ENCODE measurements around the gene KAZN.
"Not testable (repeated sequence)": the region's sequence is repeated elsewhere in the genome, so short reads cannot be mapped to it uniquely, and the experiment has no call there.

KAZN gene

GRCh38 chr1:14571810-14572767 lies 26.4 kb upstream of the KAZN start:
- no peak for DNase-seq
- Mint-ChIP-seq H3K27ac (no peak overlapping the region), H3K4me1 (ENCODE audit: low read depth in 2 of 2) (no peaks in the 10 kb centered on the region), H3K36me3 (ENCODE audit: insufficient read depth) (no peaks in the 10 kb centered on the region), H3K9me3 (peaks cover 3 to 11% of the 10 kb centered on the region in 2 donors), H3K4me3 (no peak overlapping the region), H3K27me3 (peaks cover 20 to 22% of the 10 kb centered on the region in 2 donors)
- ATAC-seq (replicated peaks), result no peak

GRCh38 chr1:14572861-14573260 lies 25.6 kb upstream of the KAZN start:
- Mint-ChIP-seq H3K27me3 (peaks cover 20 to 22% of the 10 kb centered on the region in 2 donors), H3K36me3 (ENCODE audit: insufficient read depth) (no peaks in the 10 kb centered on the region), H3K9me3 (peaks cover 3 to 11% of the 10 kb centered on the region in 2 donors), H3K27ac (no peak overlapping the region), H3K4me1 (ENCODE audit: low read depth in 2 of 2) (no peaks in the 10 kb centered on the region), H3K4me3 (no peak overlapping the region)
- no peak for ATAC-seq (replicated peaks)
- no peak for DNase-seq

DNA sequence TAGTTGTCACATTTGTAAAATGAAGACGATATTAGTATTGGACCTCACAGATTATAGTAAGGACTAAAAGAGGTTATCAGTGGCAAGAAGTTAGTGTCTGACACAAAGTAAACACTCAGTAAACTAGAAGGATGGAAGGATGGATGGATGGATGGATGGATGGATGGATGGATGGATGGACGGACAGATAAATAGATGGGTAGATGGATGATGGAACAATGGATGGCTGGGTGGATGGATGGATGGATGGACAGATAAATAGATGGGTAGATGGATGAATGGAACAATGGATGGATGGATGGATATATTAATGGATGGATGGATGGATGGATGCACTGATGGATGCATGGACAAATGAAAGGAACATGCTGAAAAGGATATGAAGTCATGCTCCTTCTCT lies 22.3 kb upstream of the KAZN start:
- DNase-seq, result no peak
- H3K27ac Mint-ChIP-seq, result no peak overlapping the region
- no peak for ATAC-seq (replicated peaks)
- H3K9me3 Mint-ChIP-seq, result peaks cover 0 to 11% of the 10 kb centered on the region in 2 donors
- H3K4me1 Mint-ChIP-seq (ENCODE audit: low read depth in 2 of 2), result no peaks in the 10 kb centered on the region
- H3K36me3 Mint-ChIP-seq (ENCODE audit: insufficient read depth), result no peaks in the 10 kb centered on the region
- H3K4me3 Mint-ChIP-seq, result no peak overlapping the region
- peaks cover 10 to 16% of the 10 kb centered on the region in 2 donors for H3K27me3 Mint-ChIP-seq

DNA sequence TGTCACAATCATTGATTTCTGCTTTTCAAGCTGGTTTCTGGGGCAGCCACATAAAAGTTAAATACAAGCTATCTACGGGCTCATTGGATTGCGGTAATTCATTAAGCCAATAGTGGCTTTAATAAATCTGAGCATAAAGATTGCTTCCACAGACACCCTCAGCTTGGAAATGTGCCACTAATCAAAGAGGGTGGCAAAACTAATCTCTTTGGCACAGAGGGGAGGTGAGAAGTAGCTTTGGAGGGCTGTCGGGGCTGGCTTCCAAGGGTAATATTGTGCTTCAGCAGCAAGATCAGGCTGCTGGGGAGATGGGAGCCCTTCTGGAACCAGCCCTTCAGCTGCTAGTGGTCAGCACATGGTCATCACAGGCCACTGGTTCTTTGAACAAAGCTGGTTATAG lies 21.2 kb upstream of the KAZN start:
- Mint-ChIP-seq H3K9me3 (peaks cover 7 to 11% of the 10 kb centered on the region in 2 donors), H3K4me1 (ENCODE audit: low read depth in 2 of 2) (no peaks in the 10 kb centered on the region), H3K36me3 (ENCODE audit: insufficient read depth) (no peaks in the 10 kb centered on the region), H3K4me3 (no peak overlapping the region), H3K27ac (no peak overlapping the region), H3K27me3 (peaks cover 10 to 25% of the 10 kb centered on the region in 2 donors)
- DNase-seq (no peak), ATAC-seq (replicated peaks) (no peak)

DNA sequence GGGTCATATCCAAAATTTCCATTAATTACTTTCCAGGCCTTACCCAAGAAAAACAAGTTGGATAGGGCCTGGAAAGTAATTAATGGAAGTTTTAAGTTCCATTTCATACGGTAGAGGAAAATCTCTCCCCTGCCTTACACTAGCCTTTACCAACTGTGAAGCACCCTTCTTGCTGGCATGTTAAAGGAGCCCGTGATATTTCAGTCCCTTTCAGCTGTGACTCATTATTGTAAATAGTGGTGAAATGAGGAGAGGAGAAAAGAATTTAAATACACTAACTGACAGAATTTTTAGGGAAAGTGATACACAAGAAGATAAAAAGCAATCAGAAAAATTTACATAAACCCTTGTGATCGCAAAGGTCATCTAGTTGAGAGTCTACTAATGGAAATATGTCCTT lies 20.3 kb upstream of the KAZN start:
- ATAC-seq (replicated peaks), result no peak

GRCh38 chr1:14580295-14580694 lies 18.2 kb upstream of the KAZN start:
- H3K27ac Mint-ChIP-seq; H3K4me1 Mint-ChIP-seq (ENCODE audit: low read depth in 2 of 2); H3K36me3 Mint-ChIP-seq (ENCODE audit: insufficient read depth); ATAC-seq (replicated peaks); H3K4me3 Mint-ChIP-seq; DNase-seq; H3K9me3 Mint-ChIP-seq: not testable (repeated sequence)
- peaks cover 9 to 26% of the 10 kb centered on the region in 2 donors for H3K27me3 Mint-ChIP-seq

More for the DNA sequence above, 20.3 kb upstream of the KAZN start:
- Mint-ChIP-seq H3K4me3 (no peak overlapping the region), H3K9me3 (peaks cover 7 to 11% of the 10 kb centered on the region in 2 donors), H3K27me3 (peaks cover 10 to 25% of the 10 kb centered on the region in 2 donors), H3K4me1 (ENCODE audit: low read depth in 2 of 2) (no peaks in the 10 kb centered on the region), H3K27ac (no peak overlapping the region), H3K36me3 (ENCODE audit: insufficient read depth) (no peaks in the 10 kb centered on the region)
- no peak for DNase-seq

- peaks cover 0 to 7% of the 10 kb centered on the region in 2 donors for H3K9me3 Mint-ChIP-seq
- ATAC-seq (replicated peaks), result no peak
- no peak overlapping the region for H3K27ac Mint-ChIP-seq
- DNase-seq, result no peak
- H3K27me3 Mint-ChIP-seq, result peaks cover 9 to 33% of the 10 kb centered on the region in 2 donors
- H3K4me1 Mint-ChIP-seq (ENCODE audit: low read depth in 2 of 2), result no peaks in the 10 kb centered on the region
- no peaks in the 10 kb centered on the region for H3K36me3 Mint-ChIP-seq (ENCODE audit: insufficient read depth)
- no peak overlapping the region for H3K4me3 Mint-ChIP-seq
Observed at GRCh38 chr1:14580986-14581385, 17.5 kb upstream of the KAZN start.

DNA sequence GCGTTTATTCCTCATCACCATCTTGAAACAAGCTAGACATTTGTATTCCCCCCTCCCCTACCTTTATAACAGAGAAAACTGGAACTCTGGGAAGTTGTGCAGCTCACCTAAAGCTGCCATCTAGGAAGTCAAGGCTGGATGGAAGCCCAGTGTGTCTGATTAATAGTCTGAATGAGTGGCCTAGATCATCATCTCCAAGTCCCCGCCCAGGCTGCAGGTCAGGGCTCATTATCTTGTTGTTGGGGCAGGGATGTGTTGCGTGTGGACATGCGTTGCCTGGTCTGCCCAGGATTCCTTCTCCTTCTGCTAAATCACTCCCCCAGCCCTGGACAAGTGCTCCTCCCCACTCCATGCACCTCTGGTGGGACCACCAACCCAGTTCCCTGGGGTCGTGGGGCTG lies 14.7 kb upstream of the KAZN start:
- peaks cover 0 to 7% of the 10 kb centered on the region in 2 donors for H3K9me3 Mint-ChIP-seq
- ATAC-seq (replicated peaks) (no peak), DNase-seq (no peak)
- H3K36me3 Mint-ChIP-seq (ENCODE audit: insufficient read depth), result no peaks in the 10 kb centered on the region
- no peak overlapping the region for H3K4me3 Mint-ChIP-seq
- peaks cover 14 to 38% of the 10 kb centered on the region in 2 donors for H3K27me3 Mint-ChIP-seq
- H3K27ac Mint-ChIP-seq, result no peak overlapping the region
- H3K4me1 Mint-ChIP-seq (ENCODE audit: low read depth in 2 of 2), result no peaks in the 10 kb centered on the region

DNA sequence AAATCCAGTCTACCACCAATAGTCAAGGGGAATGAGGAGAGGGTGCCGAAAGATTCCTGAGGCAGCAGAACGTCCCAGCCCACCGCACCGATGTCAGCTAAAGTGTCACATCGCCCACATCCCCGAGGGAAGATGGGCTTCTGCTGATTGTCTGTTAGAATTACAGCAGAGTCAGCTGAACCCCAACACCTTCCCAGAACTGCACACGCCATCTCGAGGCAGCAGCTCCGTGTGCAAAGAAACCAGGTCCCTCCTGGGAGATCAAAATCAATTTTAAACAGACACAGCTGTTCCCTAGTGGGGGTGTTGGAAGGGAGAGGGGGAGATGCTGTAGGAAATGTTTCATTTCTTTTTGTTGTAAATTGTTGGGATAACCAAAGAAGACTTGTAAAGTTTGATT lies 12.8 kb upstream of the KAZN start:
- H3K4me1 Mint-ChIP-seq (ENCODE audit: low read depth in 2 of 2), result no peaks in the 10 kb centered on the region
- H3K27ac Mint-ChIP-seq, result no peak overlapping the region
- H3K27me3 Mint-ChIP-seq, result peaks cover 14 to 47% of the 10 kb centered on the region in 2 donors
- H3K4me3 Mint-ChIP-seq, result no peak overlapping the region
- H3K9me3 Mint-ChIP-seq, result peaks cover 0 to 7% of the 10 kb centered on the region in 2 donors
- H3K36me3 Mint-ChIP-seq (ENCODE audit: insufficient read depth), result no peaks in the 10 kb centered on the region
- DNase-seq, result no peak
- ATAC-seq (replicated peaks), result no peak

DNA sequence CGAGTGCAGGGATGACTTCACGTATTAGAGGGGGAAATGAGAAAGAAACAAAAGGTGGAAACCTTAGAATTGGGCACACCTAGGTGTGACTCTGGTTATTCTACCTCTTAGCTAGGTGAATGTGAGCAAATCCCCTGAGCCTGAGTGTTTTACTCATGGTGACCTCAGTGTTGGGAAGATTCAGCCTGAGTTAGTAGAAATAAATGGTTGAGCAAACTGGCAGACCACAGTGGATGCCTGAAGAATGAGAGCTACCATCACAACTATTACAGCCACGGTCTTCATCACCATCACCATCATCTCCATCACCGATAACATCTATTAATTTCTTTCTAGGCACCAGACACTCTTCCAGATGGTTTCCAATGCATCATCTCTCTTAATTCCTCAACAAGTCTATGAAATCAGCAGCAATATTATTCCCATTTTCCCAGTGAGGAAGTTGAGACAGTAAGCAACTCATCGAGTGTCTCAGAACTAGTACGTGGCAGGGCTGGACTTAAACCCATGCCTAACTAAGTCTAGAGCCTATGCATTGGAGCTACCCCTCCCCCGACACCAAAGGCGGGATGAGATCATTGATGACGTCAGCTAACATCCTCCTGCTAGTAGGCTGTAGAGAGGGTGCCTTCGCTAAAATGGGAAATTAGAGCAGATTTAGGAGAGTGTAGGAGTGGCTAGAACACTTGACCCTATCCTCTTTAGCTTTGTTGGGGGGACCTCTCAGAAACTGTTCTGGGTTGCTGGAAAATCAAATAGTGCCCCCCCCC lies 7.9 kb upstream of the KAZN start:
- Mint-ChIP-seq H3K27me3 (peaks cover 25 to 43% of the 10 kb centered on the region in 2 donors), H3K9me3 (no peaks in the 10 kb centered on the region), H3K4me3 (no peak overlapping the region), H3K4me1 (ENCODE audit: low read depth in 2 of 2) (no peaks in the 10 kb centered on the region), H3K27ac (no peak overlapping the region), H3K36me3 (ENCODE audit: insufficient read depth) (no peaks in the 10 kb centered on the region)
- ATAC-seq (replicated peaks) (no peak), DNase-seq (no peak)

GRCh38 chr1:14591600-14591999 lies 6.9 kb upstream of the KAZN start:
- no peaks in the 10 kb centered on the region for H3K36me3 Mint-ChIP-seq (ENCODE audit: insufficient read depth)
- H3K4me3 Mint-ChIP-seq, result no peak overlapping the region
- ATAC-seq (replicated peaks) (no peak), DNase-seq (no peak)
- H3K4me1 Mint-ChIP-seq (ENCODE audit: low read depth in 2 of 2), result no peaks in the 10 kb centered on the region
- peaks cover 33 to 43% of the 10 kb centered on the region in 2 donors for H3K27me3 Mint-ChIP-seq
- H3K9me3 Mint-ChIP-seq, result no peaks in the 10 kb centered on the region
- H3K27ac Mint-ChIP-seq, result no peak overlapping the region

GRCh38 chr1:14592004-14592631 lies 6.4 kb upstream of the KAZN start:
- Mint-ChIP-seq H3K27me3 (peaks cover 39 to 48% of the 10 kb centered on the region in 2 donors), H3K27ac (no peak overlapping the region), H3K4me3 (no peak overlapping the region), H3K9me3 (no peaks in the 10 kb centered on the region), H3K36me3 (ENCODE audit: insufficient read depth) (no peaks in the 10 kb centered on the region), H3K4me1 (ENCODE audit: low read depth in 2 of 2) (no peaks in the 10 kb centered on the region)
- DNase-seq, result no peak
- ATAC-seq (replicated peaks), result no peak

DNA sequence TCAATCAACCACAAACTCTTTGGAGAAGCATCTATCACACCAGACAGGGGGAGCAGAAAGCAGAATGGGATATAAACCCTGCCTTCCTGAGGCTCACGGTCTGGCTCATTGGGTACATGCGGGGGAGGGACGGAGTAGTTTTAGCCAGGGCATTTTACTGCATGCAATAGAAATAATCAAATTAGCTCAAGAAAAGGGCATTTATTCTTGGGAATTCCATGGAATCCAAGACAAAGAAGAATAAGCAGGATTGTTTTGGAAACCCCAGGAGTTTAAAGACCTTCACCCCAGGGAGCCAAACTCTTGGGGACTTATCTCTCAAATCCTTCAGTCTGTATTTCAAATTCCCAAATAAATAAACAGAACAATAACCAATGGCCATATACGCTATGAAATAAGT lies 5.2 kb upstream of the KAZN start:
- Mint-ChIP-seq H3K36me3 (ENCODE audit: insufficient read depth) (no peaks in the 10 kb centered on the region), H3K4me1 (ENCODE audit: low read depth in 2 of 2) (no peaks in the 10 kb centered on the region), H3K27ac (no peak overlapping the region), H3K4me3 (no peak overlapping the region), H3K27me3 (peaks cover 45 to 56% of the 10 kb centered on the region in 2 donors), H3K9me3 (no peaks in the 10 kb centered on the region)
- ATAC-seq (replicated peaks), result no peak
- no peak for DNase-seq

Data from effector memory CD8-positive, alpha-beta T cell (primary cell).